ENCODE data around the gene SLC35B2.
A peak's percentile ranks its signal among the peaks of the same experiment; 100 is the strongest.

SLC35B2 gene

DNA sequence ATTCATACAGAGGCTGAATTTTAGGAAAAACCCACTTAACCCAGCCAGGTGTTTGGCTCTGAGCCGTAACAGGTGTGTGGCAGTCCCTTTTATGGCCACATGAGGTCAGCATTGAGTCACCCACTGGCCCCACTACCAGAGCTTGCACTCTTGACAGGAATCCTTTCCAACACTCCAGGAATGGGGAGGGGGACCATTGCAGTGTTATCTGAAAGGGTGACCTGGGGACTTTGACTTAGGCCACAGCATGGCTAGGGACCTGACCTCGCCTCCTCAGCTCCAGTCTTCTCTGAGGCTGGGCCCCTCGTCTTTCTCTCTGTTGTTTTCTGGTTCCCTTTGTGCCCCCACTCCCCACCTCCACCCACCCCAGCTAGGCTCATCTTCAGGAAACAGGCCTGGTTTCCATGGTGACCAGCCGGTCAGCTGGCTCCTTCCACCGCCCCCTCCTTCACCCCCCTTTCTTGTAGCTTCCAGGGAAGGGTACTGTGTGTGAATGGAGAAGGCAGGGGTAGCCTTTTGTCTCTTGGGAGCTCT is 10.8 kb upstream of the SLC35B2 start:
- DNase-seq (ENCODE audit: low spot score) (no peak), FAIRE-seq (no peak)

DNA sequence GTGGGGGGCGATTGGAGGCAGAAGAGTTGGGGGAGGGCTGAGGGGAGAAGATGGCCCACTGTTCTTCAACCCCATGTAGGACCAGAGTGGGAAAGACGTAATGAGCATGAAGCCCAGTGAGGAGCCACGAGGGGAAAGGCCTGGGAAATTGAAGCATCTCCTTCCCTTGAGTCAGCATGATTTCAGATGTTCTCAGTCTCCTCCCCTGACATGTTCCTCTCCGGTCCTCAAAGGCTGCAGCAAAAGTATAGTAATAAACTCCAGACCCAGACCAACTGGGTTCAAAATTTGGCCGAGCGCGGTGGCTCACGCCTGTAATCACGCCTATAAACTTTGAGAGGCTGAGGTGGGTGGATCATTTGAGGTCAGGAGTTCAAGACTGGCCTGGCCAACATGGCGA is 9.9 kb upstream of the SLC35B2 start:
- FAIRE-seq (no peak), DNase-seq (ENCODE audit: low spot score) (no peak)

DNA sequence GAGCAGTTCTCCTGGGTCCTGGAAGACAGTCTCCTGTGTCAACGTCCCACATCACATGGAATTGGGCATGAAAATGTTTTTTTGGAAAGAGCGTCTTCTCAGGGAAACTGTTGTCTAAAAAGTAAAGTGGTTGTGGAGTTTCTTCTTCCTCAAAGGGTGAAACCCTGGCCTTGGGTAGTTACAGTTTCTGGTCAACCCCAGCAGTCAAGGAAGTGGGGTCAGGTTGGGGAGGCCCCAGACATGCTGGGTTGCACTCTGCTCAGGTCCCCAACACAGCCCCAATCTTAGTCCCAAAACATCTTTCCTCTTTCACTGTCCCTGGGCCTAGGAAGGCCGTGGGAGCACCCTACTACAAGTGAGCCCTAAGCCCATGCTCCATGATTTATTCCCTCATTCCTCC is 9.0 kb upstream of the SLC35B2 start:
- FAIRE-seq, result no peak
- no peak for DNase-seq (ENCODE audit: low spot score)

DNA sequence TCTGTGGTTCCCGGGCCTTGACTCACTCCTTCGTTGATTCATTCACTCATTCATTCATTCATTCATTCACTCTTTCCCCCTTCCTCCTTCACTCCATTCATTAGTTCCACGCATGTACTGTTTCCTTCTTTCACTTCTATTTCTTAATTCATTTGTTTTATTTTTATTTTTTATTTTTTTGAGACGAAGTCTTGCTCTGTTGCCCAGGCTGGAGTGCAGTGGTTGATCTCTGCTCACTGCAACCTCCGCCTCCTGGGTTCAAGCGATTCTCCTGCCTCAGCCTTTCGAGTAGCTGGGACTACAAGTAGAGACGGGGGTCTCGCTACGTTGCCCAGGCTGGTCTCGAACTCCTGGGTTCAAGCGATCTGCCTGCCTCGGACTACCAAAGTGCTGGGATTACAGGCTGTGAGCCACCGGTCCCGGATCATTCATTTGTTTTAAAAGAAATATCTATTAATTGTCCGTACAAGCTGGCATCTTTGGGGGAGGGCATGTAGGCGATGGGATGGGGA is 8.4 kb upstream of the SLC35B2 start:
- FAIRE-seq (peak; percentile 38), DNase-seq (ENCODE audit: low spot score) (no peak)

DNA sequence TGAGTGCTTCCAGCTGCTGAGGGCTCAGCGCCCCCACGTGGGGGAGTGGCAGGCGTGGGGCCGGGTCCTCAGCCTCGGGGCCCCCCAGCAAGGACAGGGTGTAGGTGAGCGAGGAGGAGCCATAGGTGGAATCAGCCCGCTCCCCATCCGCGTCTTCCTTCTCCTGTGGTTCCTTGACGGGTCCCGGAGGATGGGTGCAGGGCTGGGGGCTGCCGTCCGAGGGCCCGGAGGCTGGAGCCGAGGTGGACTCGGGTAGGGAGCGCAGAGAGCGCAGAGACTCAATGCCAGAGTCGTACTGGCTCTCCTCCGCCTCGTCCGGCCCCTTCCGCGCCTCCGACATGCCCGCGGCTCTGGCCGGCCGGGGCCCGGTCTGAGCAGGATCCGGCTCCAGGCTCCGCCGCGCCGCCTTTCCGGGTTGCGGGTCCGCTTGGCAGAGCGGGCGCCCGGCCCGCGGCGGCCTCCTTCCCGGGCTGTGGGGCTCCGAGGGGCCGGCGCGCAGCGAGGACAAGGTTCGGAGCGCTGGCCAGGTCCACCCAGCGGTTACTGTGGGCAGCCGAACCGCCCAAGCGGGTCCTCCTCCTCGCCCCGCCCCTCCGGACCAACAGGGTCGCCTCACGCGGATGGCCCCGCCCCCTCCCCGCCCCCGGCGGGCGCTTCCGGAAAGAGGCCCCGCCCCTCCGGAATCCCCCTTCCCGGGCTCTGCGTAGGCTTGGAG is 7.8 kb upstream of the SLC35B2 start, which contains the start of gene NFKBIE:
Gene NFKBIE, minus strand, starts transcription at position 545 of the 715 bp plus-strand sequence. Its CDS starts 205 bp downstream, at position 340.
- DNase-seq (ENCODE audit: low spot score) (peak; percentile 86), FAIRE-seq (no peak)

DNA sequence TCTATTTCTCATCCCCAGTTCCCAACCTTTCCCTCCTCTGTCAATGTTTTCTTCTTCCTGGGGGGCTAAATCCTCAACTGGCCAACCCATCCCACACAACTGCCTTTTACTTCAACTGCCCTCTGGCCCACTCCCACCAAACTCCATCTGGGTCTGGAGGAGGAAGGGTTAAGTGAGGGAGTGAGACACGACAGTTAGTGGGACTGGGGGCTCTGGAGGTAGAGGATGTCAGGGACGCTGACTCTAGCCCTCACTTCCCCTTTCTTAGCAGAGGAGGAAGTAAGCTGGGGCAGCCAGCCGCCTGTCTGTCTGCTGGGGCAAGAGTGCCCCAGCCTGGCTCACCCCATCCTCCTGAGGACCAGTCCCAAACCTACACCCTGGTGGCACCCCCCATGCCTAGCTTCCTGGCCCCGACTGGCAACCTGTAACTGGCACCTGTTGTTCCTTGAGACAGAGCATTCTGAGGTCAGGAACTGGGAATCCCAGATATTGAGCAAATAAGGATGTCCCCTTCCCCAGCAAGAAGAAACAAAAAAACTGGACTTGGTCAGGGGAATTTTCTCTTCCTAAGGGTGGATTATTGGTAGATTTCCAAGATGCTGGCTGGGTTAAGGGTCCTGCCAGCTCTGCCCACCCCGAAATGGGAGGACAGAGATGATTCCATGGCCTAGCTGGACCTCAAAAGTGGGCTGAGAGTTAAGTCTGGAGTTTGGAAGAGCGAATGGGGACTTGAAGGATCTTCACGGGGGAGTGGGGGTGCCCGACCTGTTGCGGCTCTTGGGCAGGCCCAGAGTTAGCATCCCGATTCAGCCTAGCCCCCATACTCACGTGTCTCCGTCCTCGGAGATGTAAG is 7.1 kb upstream of the SLC35B2 start:
- FAIRE-seq (no peak), DNase-seq (ENCODE audit: low spot score) (no peak)

DNA sequence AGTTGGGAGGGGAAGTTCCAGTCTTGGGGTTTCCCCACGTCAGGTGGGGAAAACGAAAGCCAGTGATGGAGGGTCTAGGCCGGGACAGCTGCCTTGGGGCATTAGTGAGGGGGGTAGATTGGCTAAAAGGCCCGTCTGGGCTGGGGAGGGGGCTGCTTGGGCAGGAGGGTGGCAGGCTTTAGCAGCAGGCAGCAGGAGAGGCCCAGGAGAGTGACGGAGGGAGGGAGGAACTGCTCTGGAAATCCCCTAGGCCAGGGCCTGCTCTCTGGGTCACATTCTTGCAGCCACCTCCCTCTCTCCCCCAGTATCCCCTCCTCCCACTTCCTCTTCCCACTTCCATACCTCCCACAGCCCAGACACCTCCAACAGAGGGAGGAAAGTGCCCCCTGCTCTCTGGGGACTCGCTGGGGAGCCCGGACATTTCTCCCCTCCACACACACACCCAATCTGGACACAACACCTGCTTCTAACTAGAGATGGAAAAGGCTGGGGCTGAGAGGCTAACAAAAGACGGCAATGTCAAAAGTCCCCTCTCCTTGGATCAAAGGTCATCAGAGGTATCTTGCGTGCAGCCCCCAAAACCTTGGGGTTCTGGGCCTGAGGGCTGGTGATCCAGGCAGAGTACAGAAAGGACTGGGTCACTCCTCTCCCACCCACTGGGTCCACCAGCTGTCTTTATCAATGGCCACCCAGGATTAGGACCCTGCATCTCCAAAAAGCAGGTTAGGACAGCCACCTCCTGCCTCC is 6.2 kb upstream of the SLC35B2 start:
- FAIRE-seq (no peak), DNase-seq (ENCODE audit: low spot score) (peak; percentile 63)

DNA sequence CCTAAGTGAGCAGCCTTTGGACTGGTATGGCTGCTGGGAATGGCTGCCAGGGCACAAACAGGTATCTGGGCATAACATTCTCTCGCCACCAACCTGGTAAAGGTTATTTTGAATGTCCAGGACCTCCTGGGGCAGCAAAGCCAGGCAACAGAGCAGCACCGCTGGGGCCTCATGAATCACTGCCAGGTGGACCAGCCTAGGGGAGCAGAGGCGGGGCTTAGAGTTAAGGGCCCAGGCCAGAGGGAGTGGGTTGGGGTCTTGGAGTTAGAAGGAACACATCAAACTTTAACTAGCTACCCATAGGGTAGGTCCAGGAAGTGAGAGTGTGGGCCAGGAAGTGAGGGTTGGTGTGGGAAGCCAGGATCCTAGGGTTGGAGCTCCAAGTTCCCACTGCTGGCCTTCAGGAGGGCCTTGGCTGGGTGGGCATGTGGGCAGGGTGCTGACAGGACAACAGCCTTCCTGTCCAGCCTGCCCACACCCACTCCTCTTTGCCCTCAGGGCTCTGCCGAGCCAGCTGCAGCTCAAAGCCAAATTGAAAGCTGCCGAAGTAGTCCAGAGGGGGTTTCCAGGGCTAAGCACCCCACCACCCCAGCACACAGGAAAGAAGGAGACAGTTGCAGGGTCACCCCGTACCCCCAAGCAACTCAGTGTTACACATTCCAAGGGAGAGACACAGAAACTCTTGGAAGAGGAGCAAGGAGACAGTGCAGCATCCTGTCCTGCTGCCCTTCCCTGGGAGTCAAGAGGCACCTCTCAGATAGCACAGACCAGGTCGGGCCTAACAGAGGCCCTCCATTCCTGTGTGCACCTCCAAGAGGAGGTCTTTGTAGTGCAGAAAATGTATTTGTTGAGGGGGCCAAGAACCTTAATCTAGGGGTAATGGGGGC is 5.4 kb upstream of the SLC35B2 start:
- DNase-seq (ENCODE audit: low spot score), result no peak
- no peak for FAIRE-seq

DNA sequence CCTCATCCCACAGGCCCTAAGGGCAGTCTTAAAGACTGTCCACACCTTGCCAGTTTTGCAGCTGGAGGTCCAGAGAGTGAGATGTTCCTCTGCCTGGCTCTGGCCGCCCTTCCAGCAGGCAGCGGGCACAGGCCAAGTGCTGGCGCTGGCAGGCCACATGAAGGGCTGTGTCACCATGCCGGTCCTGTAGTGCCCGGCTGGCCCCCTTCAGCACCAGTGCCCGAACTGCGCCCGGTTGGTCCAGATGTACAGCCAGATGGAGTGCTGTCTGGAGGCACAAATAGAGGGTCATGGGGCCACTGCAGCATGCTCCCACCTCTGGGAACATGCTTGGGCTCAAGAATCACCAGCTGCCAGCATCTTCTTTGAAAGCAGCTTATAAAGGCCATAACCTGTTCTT is 4.3 kb upstream of the SLC35B2 start:
- DNase-seq (ENCODE audit: low spot score) (no peak), FAIRE-seq (no peak)

DNA sequence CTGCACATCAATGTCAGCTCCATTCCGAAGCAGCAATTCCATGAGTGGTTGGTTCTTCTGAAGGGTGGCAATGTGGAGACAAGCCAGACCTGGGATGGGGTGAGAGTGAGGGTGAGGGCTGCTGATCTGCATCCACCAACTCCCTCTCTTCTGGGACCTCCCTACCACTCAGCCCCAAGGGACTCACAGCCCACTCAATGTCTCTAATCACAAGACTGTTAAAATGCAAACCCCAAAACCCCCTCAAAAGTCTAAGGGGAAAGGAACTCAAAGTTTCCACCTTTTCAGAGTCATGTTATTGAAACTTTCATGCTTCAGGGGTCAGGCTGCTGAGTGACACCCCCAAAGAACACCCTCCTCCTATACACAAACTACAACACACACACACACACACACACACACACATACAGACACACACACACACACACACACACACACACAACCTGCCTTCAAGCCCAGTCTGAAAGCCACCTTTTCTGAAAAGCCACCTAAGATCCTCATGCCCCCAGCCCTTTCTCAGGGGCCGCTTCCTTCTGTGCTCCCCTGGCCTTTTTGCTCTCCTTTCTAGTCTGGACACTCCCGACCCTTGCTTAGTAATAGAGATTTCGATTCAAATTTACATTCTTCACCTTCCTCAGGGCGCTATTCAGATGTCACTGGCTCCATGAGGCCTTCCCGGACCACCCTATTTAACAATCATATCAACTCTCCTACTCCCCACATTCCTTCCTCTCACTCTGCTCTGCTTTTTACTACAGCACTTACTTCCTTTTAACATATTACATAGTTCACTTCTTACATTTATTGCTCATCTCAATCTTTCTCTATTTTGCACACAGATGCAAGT is 3.3 kb upstream of the SLC35B2 start:
- DNase-seq (ENCODE audit: low spot score), result no peak
- FAIRE-seq, result no peak

DNA sequence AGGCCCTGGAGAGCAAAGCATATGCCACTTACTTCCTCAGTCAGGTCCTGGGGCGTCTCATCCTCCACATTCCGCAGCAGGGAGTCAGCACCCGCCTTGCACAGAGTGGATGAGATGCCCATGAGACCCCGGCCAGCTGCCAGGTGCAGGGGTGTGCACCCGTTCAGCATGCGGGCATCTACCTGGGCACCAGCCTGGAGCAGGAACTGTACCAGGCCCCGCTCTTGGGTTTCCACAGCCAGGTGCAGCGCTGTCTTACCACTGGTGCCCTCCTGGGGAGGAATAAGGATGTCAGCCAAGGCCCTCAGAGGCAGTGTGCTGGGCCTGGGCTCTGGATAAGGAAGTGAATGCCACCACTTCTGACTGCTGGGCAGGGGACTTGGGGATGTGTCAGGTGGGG is 2.7 kb upstream of the SLC35B2 start:
- FAIRE-seq (no peak), DNase-seq (ENCODE audit: low spot score) (no peak)

DNA sequence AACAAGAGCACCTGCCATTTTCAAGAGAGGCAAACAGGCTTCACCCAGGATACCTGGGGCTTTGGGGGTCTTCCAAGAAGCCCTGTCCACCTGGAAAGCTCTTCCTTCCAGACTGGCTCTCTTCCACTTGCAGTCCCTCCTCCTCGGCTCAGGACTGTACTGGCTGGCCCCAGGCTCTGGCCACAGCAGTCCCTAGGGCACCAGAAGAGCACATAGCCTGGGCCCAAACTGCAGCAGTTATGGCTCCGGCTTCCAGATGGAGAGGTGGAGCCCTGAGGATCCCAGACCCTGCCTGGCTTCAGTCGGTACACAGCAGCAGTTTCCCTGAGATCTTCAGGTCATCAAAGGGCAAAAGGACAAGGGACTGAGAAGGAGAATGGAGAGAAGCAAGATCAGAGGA is 1.6 kb upstream of the SLC35B2 start:
- no peak for FAIRE-seq
- no peak for DNase-seq (ENCODE audit: low spot score)

DNA sequence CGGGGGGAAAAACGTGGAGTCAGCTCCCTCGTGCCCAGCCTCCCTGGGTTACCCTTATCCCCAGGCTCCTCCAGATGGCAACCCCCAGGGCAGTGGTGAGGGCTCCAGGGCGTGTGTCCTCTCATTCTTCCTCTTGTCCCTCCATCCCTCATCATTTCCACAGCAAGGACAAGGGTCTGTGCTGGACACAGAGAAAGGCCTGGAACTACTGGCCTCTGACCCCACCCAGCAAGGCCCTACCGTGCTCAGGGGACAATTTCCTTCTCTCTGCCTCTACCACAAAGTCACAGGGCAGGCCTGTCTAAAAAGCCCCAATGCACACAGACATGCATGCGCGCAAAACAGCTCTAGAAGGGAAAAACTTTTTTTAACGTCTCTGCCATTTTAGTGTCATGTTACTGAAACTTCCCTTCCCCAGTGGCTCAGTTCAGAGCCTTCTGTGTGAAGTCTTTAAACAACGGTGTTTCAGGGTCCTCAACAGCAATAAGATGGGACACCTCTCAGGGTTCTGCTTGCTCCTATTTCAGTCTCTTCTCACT is 1.1 kb upstream of the SLC35B2 start:
- DNase-seq (ENCODE audit: low spot score), result no peak
- no peak for FAIRE-seq

DNA sequence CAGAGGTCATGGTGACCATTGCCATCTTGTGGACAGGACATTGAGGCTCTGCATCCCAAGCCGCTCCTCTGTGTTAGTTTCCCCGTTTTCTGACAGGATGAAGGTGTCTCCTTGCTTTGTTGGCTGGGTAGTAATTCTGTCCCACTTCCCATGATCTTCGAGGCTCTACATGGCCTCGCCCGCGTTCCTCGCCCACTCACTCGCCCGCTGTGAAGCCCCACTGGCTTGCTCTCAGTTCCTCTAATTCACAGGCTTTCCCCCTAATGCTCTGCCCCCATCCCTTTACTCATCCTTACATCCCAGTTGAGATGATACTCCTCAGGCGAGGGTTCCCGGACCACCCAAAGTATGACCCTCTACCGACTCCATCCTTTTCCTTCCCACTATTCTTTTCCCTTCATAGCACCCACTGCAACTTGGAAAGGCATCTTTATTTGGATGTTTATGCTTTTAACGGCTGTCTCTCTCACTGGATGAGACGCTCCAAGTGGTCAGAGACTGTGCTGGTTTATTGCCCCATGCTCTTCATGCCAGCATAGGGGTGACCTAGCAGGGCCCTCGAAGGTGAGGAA is 511 bp upstream of the SLC35B2 start:
- FAIRE-seq (no peak), DNase-seq (ENCODE audit: low spot score) (no peak)

DNA sequence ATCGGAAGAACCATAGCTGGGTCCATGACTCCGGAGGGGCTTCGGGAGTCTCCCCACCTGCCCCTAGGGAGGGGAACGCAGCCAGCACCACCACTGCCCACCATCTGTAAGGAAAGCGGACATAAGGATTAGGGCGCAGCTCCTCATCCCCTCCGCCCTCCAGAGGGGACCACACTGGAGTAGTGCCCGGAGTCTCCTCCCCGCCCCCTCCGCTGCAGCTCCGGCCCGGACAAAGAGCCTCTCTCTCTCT is 628 bp downstream of the SLC35B2 start:
- FAIRE-seq, result no peak

DNA sequence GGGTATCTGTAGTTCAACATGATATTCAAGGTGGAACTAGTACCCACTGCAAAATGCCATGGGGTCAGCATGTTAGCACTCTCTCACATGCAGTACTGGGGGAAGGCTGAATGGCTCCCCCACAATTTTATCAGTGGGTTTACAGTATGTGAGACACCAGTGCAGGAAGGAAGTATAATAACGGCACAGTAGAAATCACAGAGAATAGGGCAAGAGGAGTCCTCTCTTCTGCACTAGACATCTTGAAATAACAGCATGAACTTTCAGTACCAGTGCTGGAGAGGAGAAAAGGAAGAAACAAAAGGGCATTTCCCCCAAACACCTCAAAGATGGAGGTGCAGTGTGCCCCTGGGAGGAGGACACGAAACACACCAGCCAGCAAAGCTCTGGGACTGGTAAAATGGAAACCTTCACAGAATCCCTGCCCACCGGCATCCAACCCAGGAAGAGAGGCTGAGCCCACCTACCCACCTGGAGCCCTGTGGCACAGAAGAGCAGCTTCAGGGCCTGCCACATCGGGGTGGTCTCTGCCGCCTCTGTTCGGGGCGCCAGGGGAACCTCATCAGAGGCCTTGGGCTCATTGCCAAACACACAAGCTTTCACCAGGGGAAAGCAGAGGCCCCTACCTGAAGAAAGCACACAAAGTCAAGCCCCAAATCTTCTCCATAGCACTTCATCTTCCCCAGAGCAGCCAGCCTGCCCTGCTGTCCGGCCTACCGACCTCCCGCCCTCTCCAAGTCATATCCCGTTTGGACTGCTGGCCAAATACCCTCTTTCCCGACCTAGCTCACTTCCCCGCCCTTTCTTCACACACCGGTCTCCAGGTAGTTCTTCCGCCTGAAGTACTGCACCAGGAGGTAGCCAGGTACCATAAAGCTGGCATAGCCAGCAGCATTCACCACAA is 1.2 kb downstream of the SLC35B2 start:
- FAIRE-seq, result no peak
- no peak for DNase-seq (ENCODE audit: low spot score)

More for the DNA sequence above, 628 bp downstream of the SLC35B2 start:
- DNase-seq (ENCODE audit: low spot score), result no peak

DNA sequence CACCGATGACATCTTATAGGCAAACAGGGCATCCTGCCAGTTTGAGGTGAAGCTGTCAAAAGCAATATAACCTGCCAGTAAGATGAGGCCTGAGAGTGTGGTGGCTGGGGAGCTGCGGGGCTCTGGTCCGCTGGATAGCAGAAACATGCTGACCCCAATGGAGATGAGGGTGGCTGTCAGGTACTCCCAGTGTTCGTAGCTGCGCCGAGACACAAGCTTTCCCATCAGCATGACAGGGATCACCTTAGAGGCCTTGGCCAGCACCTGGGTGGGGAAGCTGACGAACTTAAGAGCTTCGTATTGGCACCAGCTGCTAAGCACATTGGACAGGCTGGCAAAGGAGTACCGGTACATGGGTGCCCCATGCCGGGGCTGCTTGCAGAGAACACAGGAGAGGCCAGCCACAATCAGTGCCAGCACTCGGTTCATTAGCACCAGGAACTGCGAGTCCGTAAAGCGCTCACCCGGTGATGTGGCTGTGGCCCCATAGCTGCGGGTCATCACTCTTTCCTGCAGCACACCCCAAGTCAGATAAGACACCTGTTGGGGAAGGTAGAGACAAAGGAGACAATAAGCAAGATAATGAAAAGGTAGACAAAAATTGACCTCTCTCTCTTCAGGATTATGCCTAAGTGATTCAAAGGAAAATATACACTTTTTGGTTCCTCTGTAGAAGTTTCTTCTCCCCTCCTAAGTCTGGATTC is 2.1 kb downstream of the SLC35B2 start:
- FAIRE-seq, result no peak
- DNase-seq (ENCODE audit: low spot score), result peak; percentile 23
